HL-60 (cell line): Measurements from ENCODE around the gene BCAS3.

ENCODE experiments used
- DNase-seq, 2 experiments: peaks; one replicate each; pipeline ENCODE4 v3.0.0-alpha.2; 2010 to 2020; ENCODE audit warnings: low read depth in 1 of 2, low spot score in 1 of 2
- H3K27ac ChIP-seq: fragments of 250-450 bp; sonication (Bioruptor Pico); replicated peaks from 2 replicates; pipeline ENCODE4 v1.5.1; 2020; ENCODE audit warnings: mild to moderate bottlenecking, moderate library complexity
- H3K27me3 ChIP-seq: fragments of 250-450 bp; sonication (Bioruptor Pico); 2 replicates; pipeline ENCODE4 v1.5.1; 2021; ENCODE audit warnings: mild to moderate bottlenecking, moderate library complexity; ENCODE audit not compliant: insufficient read depth, poor library complexity, severe bottlenecking
- H3K4me3 ChIP-seq: replicated peaks from 2 replicates; pipeline ENCODE4 v1.5.1; 2011; ENCODE audit warnings: mild to moderate bottlenecking, control low read depth, low read length; ENCODE audit not compliant: insufficient read depth
- GABPA ChIP-seq: IDR thresholded peaks from 2 replicates; pipeline ENCODE4 v1.6.1; 2012; ENCODE audit warnings: low read depth
- POLR2AphosphoS5 ChIP-seq: IDR thresholded peaks from 2 replicates; pipeline ENCODE4 v1.6.1; 2012; ENCODE audit warnings: low read depth
- SPI1 ChIP-seq: IDR thresholded peaks from 2 replicates; pipeline ENCODE4 v1.6.1; 2012; ENCODE audit warnings: low read depth, mild to moderate bottlenecking, borderline replicate concordance
- TF ChIP-seq, protein P1 (sequence below): IDR thresholded peaks from one replicate; pipeline ENCODE4 v1.5.1; 2011; ENCODE audit warnings: low read length, control low read depth, inconsistent platforms; ENCODE audit not compliant: insufficient read depth
- TF ChIP-seq, protein P2 (sequence below): IDR thresholded peaks from 2 replicates; pipeline ENCODE4 v1.6.1; 2012; ENCODE audit warnings: low read depth; ENCODE audit not compliant: insufficient replicate concordance

BCAS3 gene

DNA sequence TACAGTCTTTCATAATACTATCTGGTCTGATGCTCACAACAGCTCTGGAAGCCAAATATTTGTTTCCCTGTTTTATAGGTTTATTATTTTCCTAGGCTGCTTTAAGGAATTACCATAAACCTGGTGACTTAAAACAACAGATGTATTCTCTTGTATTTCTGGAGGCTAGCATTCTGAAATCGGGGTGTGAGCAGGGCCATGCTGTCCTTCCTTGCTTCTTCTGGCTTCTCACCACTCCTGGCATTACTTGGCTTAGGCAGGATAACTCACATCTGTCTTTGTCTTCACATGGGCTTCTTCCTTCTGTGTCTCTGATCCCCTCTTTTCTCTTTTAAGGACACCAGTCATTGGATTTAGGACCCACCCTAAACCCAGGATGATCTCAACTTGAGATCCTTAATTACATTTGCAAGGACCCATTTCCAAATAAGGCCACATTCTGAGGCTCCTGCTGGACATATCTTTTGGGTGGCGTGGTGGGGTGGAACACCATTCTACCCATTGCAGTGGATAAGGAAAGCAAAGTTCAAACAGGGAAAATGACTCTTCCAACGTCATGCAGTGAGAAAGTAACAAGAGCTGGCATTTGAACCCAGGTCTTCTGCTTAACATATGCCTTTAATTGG is 682.8 kb downstream of the BCAS3 start:
- H3K27me3 ChIP-seq: no peaks in the 10 kb centered on the region
- no peak for DNase-seq
- no peak overlapping the region for H3K27ac ChIP-seq
- no peak overlapping the region for H3K4me3 ChIP-seq
- no peak for TF ChIP-seq GABPA

DNA sequence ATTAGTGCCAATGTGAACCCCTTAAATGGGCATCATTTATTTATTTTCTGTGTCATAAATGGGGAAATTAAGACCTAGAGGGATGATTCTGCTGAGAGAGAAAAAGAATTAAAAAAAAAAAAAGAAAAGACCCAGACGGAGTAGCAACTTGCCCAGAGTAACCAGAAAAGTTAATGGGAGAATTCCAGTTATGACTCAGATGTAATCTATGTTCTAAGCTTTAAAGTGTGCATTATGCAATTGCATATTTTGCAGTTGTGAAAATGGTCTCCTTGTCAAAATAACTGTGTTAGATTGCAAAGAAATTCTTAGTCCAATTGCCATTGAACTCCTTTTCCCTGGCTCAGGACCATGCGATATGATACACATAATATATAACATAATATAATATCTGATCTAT is 683.4 kb downstream of the BCAS3 start:
- no peak for TF ChIP-seq POLR2AphosphoS5
- no peak for TF ChIP-seq GABPA
- TF ChIP-seq, protein P1, sequence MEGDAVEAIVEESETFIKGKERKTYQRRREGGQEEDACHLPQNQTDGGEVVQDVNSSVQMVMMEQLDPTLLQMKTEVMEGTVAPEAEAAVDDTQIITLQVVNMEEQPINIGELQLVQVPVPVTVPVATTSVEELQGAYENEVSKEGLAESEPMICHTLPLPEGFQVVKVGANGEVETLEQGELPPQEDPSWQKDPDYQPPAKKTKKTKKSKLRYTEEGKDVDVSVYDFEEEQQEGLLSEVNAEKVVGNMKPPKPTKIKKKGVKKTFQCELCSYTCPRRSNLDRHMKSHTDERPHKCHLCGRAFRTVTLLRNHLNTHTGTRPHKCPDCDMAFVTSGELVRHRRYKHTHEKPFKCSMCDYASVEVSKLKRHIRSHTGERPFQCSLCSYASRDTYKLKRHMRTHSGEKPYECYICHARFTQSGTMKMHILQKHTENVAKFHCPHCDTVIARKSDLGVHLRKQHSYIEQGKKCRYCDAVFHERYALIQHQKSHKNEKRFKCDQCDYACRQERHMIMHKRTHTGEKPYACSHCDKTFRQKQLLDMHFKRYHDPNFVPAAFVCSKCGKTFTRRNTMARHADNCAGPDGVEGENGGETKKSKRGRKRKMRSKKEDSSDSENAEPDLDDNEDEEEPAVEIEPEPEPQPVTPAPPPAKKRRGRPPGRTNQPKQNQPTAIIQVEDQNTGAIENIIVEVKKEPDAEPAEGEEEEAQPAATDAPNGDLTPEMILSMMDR: no peak
- TF ChIP-seq, protein P2, sequence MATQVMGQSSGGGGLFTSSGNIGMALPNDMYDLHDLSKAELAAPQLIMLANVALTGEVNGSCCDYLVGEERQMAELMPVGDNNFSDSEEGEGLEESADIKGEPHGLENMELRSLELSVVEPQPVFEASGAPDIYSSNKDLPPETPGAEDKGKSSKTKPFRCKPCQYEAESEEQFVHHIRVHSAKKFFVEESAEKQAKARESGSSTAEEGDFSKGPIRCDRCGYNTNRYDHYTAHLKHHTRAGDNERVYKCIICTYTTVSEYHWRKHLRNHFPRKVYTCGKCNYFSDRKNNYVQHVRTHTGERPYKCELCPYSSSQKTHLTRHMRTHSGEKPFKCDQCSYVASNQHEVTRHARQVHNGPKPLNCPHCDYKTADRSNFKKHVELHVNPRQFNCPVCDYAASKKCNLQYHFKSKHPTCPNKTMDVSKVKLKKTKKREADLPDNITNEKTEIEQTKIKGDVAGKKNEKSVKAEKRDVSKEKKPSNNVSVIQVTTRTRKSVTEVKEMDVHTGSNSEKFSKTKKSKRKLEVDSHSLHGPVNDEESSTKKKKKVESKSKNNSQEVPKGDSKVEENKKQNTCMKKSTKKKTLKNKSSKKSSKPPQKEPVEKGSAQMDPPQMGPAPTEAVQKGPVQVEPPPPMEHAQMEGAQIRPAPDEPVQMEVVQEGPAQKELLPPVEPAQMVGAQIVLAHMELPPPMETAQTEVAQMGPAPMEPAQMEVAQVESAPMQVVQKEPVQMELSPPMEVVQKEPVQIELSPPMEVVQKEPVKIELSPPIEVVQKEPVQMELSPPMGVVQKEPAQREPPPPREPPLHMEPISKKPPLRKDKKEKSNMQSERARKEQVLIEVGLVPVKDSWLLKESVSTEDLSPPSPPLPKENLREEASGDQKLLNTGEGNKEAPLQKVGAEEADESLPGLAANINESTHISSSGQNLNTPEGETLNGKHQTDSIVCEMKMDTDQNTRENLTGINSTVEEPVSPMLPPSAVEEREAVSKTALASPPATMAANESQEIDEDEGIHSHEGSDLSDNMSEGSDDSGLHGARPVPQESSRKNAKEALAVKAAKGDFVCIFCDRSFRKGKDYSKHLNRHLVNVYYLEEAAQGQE: no peak
- TF ChIP-seq SPI1: no peak
- H3K4me3 ChIP-seq: no peak overlapping the region
- no peak overlapping the region for H3K27ac ChIP-seq
- DNase-seq: no peak
- H3K27me3 ChIP-seq: no peaks in the 10 kb centered on the region

DNA sequence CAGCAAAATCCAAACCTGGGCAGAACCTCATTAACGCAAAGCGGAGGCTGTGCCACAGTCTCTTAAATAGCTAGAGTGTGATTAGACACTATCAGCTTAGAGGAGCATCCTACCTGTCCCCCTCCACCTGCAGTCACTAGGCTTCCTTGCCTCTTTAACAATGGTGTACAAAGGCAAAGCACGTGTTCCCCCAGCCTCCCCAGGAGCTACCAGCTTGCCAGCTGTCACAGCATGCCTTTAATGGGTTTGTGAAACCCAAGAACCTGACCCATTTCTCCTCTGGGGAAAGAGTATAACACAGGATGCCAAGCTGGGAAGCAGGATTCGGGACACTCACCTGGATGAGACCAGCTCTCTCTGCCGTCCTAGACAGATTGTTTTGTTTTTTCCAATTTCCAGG is 684.7 kb downstream of the BCAS3 start:
- no peak for TF ChIP-seq POLR2AphosphoS5
- TF ChIP-seq, protein P2: no peak
- TF ChIP-seq, protein P1: no peak
- TF ChIP-seq SPI1: no peak
- TF ChIP-seq GABPA: no peak
- Histone ChIP-seq H3K4me3 (no peak overlapping the region), H3K27ac (no peak overlapping the region), H3K27me3 (no peaks in the 10 kb centered on the region)
- no peak for DNase-seq

DNA sequence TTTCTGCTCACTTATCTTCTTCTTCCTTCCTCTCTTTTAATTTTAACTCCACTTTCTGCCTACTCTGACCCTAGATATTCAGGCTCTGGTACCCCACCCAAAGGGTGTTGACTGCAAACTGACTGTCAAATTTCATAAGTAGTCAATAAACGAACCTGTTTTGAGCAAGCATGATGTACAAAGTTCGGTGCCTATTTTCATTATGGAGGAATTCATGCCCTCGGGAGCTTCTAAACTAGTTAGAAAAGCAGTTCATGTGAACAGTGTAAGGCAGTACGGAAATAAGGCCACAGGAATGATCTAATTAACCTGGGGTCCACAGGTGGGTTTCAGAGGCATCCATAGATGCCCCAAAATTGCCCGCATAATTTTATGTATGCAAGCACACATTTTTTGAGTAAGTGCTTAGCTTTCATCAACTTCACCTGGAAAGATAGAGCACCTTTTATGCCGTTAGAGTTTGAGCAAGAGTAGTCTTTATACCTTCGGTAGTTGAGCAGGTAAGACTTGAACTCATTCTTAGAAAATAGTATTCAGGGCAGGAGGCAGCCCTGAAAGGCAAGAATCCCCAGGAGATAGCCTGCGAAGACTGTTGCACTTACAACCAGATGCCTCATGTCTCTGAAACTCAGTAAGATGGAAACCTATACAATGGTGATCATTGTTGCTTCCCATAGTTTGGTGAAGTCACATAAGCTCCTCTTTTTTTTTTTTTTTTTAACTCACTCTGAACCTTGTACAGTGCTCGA is 685.4 kb downstream of the BCAS3 start:
- Histone ChIP-seq H3K4me3 (no peak overlapping the region), H3K27me3 (no peaks in the 10 kb centered on the region), H3K27ac (no peak overlapping the region)
- TF ChIP-seq SPI1 (no peak), POLR2AphosphoS5 (no peak), GABPA (no peak)
- TF ChIP-seq, protein P1: no peak
- TF ChIP-seq, protein P2: no peak
- no peak for DNase-seq
